Fibroblast of the aortic adventitia (primary cell): ENCODE data around the gene RNU6-9. TPM values are rescaled to one million over a fixed set of nuclear protein-coding genes. Genes with fewer than 3 reads are reported as not detected.

Experiments used
- DNase-seq: peaks from one replicate; pipeline ENCODE4 v3.0.0-alpha.2; 2010; ENCODE audit warnings: low read depth
- H3K4me3 ChIP-seq: 2 replicates; pipeline ENCODE4 v1.5.1; 2011; ENCODE audit warnings: low read depth, mild to moderate bottlenecking, control low read depth, low read length, moderate library complexity
- total RNA-seq: library from RNA; depleted of rRNA; stranded (reverse); fragments of >200 nt; gene quantifications from 2 replicates; pipeline ENCODE4 v1.2.3, GENCODE V29; 2012; ENCODE audit warnings: low replicate concordance
- TF ChIP-seq, protein P1 (sequence below): IDR thresholded peaks from 2 replicates; pipeline ENCODE4 v1.5.1; 2011; ENCODE audit warnings: mild to moderate bottlenecking, low read length, control low read depth, inconsistent platforms; ENCODE audit not compliant: insufficient read depth

RNU6-9 gene
- total RNA-seq, 1 donor = not detected

GRCh38 chr19:916645-917322 is 23.5 kb downstream of the RNU6-9 start:
- H3K4me3 ChIP-seq = no peak overlapping the region

DNA sequence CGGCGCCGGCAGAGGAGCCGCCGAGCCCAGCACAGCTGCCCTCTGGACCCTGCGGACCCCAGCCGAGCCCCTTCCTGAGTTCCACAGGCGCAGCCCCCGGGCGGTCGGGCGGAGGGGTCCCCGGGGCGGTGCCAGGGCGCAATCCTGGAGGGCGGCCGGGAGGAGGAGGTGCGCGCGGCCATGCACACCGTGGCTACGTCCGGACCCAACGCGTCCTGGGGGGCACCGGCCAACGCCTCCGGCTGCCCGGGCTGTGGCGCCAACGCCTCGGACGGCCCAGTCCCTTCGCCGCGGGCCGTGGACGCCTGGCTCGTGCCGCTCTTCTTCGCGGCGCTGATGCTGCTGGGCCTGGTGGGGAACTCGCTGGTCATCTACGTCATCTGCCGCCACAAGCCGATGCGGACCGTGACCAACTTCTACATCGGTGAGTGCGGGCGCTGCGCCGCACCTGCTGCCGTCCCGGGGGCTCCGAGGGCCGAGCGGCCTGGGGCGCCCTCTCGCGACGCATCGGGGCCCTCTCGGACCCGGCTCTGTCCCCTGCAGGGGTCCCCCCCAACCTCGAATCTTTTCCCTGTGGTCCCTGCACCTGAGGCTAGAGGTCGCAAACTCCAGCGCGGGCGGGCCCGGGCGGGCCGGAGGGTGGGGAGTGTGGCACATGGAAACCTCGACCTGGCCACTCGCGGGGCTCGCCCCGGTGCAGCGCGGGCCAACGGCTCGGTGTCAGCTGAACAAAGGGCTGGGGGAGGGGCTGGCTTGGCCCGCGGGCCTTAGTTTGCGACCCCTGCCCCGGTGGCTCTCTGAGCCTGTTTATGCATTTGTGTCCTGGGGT is 24.3 kb downstream of the RNU6-9 start, which contains the start of gene KISS1R:
Gene KISS1R, plus strand, starts transcription at position 11 of the 829 bp plus-strand sequence. Its CDS starts 170 bp downstream, at position 181.
- TF ChIP-seq, protein P1, sequence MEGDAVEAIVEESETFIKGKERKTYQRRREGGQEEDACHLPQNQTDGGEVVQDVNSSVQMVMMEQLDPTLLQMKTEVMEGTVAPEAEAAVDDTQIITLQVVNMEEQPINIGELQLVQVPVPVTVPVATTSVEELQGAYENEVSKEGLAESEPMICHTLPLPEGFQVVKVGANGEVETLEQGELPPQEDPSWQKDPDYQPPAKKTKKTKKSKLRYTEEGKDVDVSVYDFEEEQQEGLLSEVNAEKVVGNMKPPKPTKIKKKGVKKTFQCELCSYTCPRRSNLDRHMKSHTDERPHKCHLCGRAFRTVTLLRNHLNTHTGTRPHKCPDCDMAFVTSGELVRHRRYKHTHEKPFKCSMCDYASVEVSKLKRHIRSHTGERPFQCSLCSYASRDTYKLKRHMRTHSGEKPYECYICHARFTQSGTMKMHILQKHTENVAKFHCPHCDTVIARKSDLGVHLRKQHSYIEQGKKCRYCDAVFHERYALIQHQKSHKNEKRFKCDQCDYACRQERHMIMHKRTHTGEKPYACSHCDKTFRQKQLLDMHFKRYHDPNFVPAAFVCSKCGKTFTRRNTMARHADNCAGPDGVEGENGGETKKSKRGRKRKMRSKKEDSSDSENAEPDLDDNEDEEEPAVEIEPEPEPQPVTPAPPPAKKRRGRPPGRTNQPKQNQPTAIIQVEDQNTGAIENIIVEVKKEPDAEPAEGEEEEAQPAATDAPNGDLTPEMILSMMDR = peak; percentile 27
- peak; percentile 12 for DNase-seq
- H3K4me3 ChIP-seq = no peak within 1 kb of the TSS

More at GRCh38 chr19:916645-917322, 23.5 kb downstream of the RNU6-9 start:
- TF ChIP-seq, protein P1 = no peak
- no peak for DNase-seq

DNA sequence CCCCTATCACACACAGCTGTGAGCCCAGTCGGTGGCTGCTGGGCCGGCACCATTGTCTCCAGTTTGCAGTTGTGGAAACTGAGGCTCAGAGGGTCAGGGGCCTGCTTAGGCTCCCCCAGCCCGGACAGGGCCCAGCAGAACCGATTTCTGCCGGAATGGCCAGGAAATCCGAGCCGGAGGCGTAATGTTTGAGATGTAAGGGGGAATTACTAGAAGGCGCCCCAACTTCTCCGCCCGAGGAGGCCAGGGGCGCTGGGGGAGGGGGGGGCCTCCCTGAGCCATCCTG is 24.8 kb downstream of the RNU6-9 start:
- no peak for DNase-seq
- TF ChIP-seq, protein P1 = no peak

DNA sequence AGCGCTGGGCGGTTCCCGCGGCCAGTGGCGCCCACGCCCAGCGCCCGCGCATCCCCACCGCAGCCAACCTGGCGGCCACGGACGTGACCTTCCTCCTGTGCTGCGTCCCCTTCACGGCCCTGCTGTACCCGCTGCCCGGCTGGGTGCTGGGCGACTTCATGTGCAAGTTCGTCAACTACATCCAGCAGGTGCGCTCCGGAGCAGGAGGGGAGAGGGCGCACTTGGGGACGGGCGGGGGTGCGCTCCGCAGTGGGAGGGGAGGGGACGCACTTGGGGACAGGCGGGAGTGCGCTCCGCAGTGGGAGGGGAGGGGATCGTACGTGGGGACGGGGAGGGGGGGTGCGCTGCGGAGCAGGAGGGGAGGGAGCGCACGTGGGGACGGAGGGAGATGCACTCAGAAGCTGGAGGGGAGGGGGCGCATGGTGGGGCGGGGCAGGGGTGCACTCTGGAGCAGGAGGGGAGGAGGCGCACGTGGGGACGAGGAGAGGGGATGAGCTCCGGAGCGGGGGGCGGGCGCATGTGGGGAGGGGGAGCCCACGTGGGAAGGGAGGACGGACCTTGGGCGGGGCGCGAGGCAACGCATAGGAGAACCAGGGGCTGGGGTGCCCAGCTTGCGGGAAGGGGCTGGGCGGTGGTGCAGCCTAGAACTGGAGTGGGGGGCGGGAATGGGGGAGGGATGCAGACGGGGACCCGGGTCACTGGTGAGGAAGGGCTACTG is 25.4 kb downstream of the RNU6-9 start:
- DNase-seq = no peak
- TF ChIP-seq, protein P1 = no peak
- H3K4me3 ChIP-seq = no peak overlapping the region

More for the DNA sequence above, 24.8 kb downstream of the RNU6-9 start:
- H3K4me3 ChIP-seq = no peak overlapping the region

DNA sequence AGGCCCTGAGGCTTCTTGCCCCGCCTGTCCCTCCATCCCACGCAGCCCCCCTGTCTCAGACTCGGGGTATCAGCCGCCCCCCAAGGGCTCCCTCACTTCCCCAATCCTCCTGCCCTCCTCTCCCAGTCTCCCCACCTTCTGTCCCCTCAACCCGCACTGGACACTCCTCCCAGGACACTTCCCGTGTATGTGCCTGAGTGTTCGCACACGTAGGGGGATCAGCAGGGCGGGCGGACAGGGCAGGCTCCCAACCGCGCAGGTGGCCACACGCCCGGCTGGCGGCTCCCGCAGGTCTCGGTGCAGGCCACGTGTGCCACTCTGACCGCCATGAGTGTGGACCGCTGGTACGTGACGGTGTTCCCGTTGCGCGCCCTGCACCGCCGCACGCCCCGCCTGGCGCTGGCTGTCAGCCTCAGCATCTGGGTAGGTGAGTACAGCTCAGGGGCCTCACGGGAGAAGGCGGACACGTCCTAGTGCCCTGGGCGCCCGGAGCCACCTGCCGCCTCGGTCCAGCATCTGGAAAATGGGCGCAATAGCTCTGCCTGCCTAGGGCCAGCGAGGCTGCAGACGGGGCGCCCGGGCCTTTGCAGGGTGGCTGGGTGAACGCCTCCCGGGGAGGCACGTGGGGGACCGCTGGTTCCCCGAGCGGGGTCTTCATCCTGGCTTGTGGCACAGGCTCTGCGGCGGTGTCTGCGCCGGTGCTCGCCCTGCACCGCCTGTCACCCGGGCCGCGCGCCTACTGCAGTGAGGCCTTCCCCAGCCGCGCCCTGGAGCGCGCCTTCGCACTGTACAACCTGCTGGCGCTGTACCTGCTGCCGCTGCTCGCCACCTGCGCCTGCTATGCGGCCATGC is 26.1 kb downstream of the RNU6-9 start:
- H3K4me3 ChIP-seq = no peak overlapping the region
- TF ChIP-seq, protein P1 = no peak
- DNase-seq = no peak
